Adrenal gland (tissue), 12 donors: ENCODE data around the gene PIK3R4. TPM values are rescaled to one million over a fixed set of nuclear protein-coding genes. Genes with fewer than 3 reads are reported as not detected.

Experiments used
- DNase-seq, 7 donors: peaks; one replicate each; pipeline ENCODE4 v3.0.0-alpha.2; 2019 to 2020
- H3K27ac ChIP-seq, 5 donors: fragments of 200-600 bp; sonication (generic) in 4 of 5; 1 replicate in 3 of 5; 2 replicates in 2 of 5; pipeline versions ENCODE4 v1.5.1 to v1.8.0; 2016 to 2020; ENCODE audit warnings: mild to moderate bottlenecking in 1 of 5
- H3K27me3 ChIP-seq: fragments of 200-600 bp; 2 replicates; pipeline ENCODE4 v1.8.0; 2021
- H3K36me3 ChIP-seq, 2 donors: fragments of 200-600 bp; replicated peaks in 1 of 2; 1 replicate in 1 of 2; 2 replicates in 1 of 2; pipeline versions ENCODE4 v1.5.1 to v1.8.0; 2018 to 2022
- H3K4me1 ChIP-seq, 2 donors: fragments of 200-600 bp; replicated peaks in 1 of 2; 1 replicate in 1 of 2; 2 replicates in 1 of 2; pipeline versions ENCODE4 v1.5.1 to v1.8.0; 2018 to 2021
- H3K4me3 ChIP-seq, 4 donors: fragments of 200-600 bp; sonication (generic) in 3 of 4; one replicate each; pipeline ENCODE4 v1.5.1; 2016 to 2018
- H3K9me3 ChIP-seq, 3 donors: fragments of 200-600 bp; sonication (generic) in 1 of 3; replicated peaks in 1 of 3; 1 replicate in 2 of 3; 2 replicates in 1 of 3; pipeline versions ENCODE4 v1.5.1 to v1.8.0; 2016 to 2021
- POLR2A ChIP-seq, 2 donors: fragments of 450-650 bp; IDR thresholded peaks; one replicate each; pipeline ENCODE4 v1.6.1; 2017; ENCODE audit warnings: antibody characterized with exemption in 2 of 2, mild to moderate bottlenecking in 2 of 2, moderate library complexity in 1 of 2
- WGBS, 4 donors: extraction: QIAGEN DNeasy Blood & Tissue Kit in 2 of 4; methylation state at CpG; one replicate each; pipeline versions ENCODE4 v1.1.5 to v1.1.7; 2013 to 2017; 5-methylcytosine and 5-hydroxymethylcytosine counted together
- intact Hi-C, 2 donors: fragments of 100-400 bp; cut with DNase I; formaldehyde crosslinking; loops; one replicate each; pipeline versions ENCODE4 v1.14.1 to v1.15.0; 2022 to 2023
- polyA plus RNA-seq, 3 donors: library from polyadenylated mRNA; stranded (reverse); fragments of 200-250 nt in 2 of 3; fragments of 350-450 nt in 1 of 3; fragmentation: Illumina TruSeq in 1 of 3; extraction: RNeasy Lipid Tissue Mini Kit (QIAGEN cat#74804) in 1 of 3; gene quantifications; one replicate each; pipeline ENCODE4 v1.2.3, GENCODE V29; 2013 to 2014
- total RNA-seq, 9 donors: library from RNA; depleted of rRNA in 4 of 9; stranded (reverse); fragments of >200 nt in 4 of 9; fragments of 120-200 nt in 1 of 9; fragmentation: NEBNext Ultra II Directional in 1 of 9; extraction: Animal tissue kit (Norgen Biotek cat#: 25700) in 1 of 9; gene quantifications; one replicate each; pipeline versions ENCODE4 v1.1.0 to v1.2.4, GENCODE V29; 2013 to 2023
- TF ChIP-seq, protein P1 (sequence below), 6 experiments: fragments of 450-650 bp in 4 of 6; fragments of 200-600 bp in 2 of 6; sonication (generic) in 1 of 6; IDR thresholded peaks; 1 replicate in 5 of 6; 2 replicates in 1 of 6; pipeline versions ENCODE4 v1.5.1 to v1.8.0; 2016 to 2021; ENCODE audit warnings: antibody characterized with exemption in 6 of 6, mild to moderate bottlenecking in 2 of 6, moderate library complexity in 1 of 6
- donor health status: healthy with polysubstance abuse.
- donor health status: Bipolar disorder and iron deficiency.
- donor health status: DM: yes; HTN: yes; CAD: no.
- donor health status: DM: no; HTN: no; CAD: no.
- donor health status: DM: no; HTN: no; CAD: no.
- donor health status: DM: yes; HTN: yes; CAD: no.

The PIK3R4 gene
- total and polyA plus RNA-seq, 12 donors = 25.2 to 66.4 (median 29.6) TPM

- H3K9me3 ChIP-seq = peaks cover 0 to 2% (median 0%) of the 10 kb centered on the region in 3 donors
- no peak for DNase-seq
- H3K27ac ChIP-seq = no peak overlapping the region
- no peak overlapping the region for H3K4me3 ChIP-seq
- H3K27me3 ChIP-seq = no peaks in the 10 kb centered on the region
- intact Hi-C loops = no loop called here
- no peaks in the 10 kb centered on the region for H3K4me1 ChIP-seq
- TF ChIP-seq, protein P1, sequence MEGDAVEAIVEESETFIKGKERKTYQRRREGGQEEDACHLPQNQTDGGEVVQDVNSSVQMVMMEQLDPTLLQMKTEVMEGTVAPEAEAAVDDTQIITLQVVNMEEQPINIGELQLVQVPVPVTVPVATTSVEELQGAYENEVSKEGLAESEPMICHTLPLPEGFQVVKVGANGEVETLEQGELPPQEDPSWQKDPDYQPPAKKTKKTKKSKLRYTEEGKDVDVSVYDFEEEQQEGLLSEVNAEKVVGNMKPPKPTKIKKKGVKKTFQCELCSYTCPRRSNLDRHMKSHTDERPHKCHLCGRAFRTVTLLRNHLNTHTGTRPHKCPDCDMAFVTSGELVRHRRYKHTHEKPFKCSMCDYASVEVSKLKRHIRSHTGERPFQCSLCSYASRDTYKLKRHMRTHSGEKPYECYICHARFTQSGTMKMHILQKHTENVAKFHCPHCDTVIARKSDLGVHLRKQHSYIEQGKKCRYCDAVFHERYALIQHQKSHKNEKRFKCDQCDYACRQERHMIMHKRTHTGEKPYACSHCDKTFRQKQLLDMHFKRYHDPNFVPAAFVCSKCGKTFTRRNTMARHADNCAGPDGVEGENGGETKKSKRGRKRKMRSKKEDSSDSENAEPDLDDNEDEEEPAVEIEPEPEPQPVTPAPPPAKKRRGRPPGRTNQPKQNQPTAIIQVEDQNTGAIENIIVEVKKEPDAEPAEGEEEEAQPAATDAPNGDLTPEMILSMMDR (IDR thresholded peaks at IDR 0.05) = no peak
- TF ChIP-seq POLR2A (IDR thresholded peaks at IDR 0.05) = no peak
- WGBS, 4 donors = 93 to 100% (median 96%) methylated on average over 1 of the region's 1 CpG
- H3K36me3 ChIP-seq = no peaks in the 10 kb centered on the region
These were observed 31.0 kb downstream of the PIK3R4 start for GRCh38 chr3:130715616-130716015.

DNA sequence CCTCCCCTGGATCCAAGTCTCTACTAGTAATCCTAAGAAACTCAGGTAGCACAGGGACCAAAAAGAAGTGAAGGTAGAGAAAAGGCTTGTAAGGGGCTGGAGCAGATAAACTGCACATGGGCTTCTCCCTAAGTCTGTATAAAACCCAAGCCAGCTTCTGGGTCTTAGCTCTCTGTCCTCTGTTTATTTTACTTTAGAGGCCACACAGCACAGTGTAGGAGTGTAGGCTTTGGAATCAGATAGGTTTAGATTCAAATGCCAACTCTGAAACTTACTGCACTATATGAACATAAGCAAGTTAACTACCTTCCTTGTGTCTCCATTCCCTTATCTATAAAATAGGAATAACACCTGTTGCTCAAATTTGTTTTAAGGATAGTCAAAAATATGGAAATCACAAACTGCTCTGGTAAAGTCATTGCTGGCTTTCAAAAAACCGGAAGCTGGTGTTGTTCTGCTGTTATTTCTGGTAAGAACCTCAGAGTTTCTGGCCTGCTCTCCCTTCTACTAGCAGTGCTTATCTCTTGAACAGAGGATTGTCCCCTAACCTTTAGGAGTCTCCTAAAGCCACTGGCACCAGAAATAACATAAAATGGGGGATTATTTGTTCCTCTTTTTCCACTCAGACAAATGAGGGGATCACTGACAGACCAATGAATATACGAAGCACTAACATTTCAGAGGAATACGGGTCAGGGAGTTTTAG, 33.8 kb downstream of the PIK3R4 start:
- Histone ChIP-seq H3K4me3 (no peak overlapping the region), H3K27me3 (no peaks in the 10 kb centered on the region), H3K27ac (no peak overlapping the region), H3K4me1 (no peaks in the 10 kb centered on the region), H3K9me3 (no peaks in the 10 kb centered on the region), H3K36me3 (no peaks in the 10 kb centered on the region)
- DNase-seq = no peak
- intact Hi-C loops = no loop called here
- TF ChIP-seq, protein P1 (IDR thresholded peaks at IDR 0.05) = no peak
- no peak for TF ChIP-seq POLR2A (IDR thresholded peaks at IDR 0.05)
- WGBS, 4 donors = 91 to 100% (median 94%) methylated on average over 3 of the region's 3 CpGs

GRCh38 chr3:130711565-130712324, 34.9 kb downstream of the PIK3R4 start:
- no peak for DNase-seq
- Histone ChIP-seq H3K4me1 (no peaks in the 10 kb centered on the region), H3K4me3 (no peak overlapping the region), H3K36me3 (peaks cover 0 to 5% of the 10 kb centered on the region in 2 donors), H3K27me3 (no peaks in the 10 kb centered on the region), H3K9me3 (no peaks in the 10 kb centered on the region), H3K27ac (no peak overlapping the region)
- intact Hi-C loops = no loop called here
- whole genome bisulfite sequencing, 4 donors = 91 to 97% (median 95%) methylated on average over 4 of the region's 4 CpGs
- TF ChIP-seq, protein P1 (IDR thresholded peaks at IDR 0.05) = no peak
- TF ChIP-seq POLR2A (IDR thresholded peaks at IDR 0.05) = no peak

DNA sequence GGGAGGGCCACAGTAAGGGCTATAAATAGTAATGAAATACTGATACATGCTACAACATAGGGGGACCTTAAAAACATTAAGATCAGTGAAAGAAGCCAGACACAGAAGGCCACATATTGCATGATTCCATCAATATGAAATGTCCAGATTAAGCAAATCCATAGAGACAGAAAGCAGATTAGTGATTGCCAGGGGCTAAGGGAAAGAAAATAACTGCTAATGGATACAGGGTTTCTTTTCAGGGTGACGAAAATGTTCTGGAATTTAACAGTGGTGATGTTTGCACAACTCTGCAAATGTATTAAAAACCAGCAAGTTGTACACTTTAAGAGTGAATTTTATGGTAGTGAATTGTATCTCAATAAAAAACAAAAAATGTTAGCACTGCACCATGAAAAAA, 37.0 kb downstream of the PIK3R4 start:
- Histone ChIP-seq H3K27ac (no peak overlapping the region), H3K27me3 (no peaks in the 10 kb centered on the region), H3K4me1 (no peaks in the 10 kb centered on the region), H3K36me3 (peaks cover 0 to 5% of the 10 kb centered on the region in 2 donors), H3K4me3 (no peak overlapping the region), H3K9me3 (no peaks in the 10 kb centered on the region)
- 85 to 92% (median 91%) methylated on average over 1 of the region's 1 CpG for WGBS, 4 donors
- TF ChIP-seq POLR2A (IDR thresholded peaks at IDR 0.05) = no peak
- TF ChIP-seq, protein P1 (IDR thresholded peaks at IDR 0.05) = no peak
- no peak for DNase-seq
- intact Hi-C loops = no loop called here
